Right ventricle myocardium superior (tissue), 1 donor: ENCODE measurements around the gene SLC5A12. TPM values are rescaled to one million over a fixed set of nuclear protein-coding genes. Genes with fewer than 3 reads are reported as not detected.
"Not testable (repeated sequence)": the region's sequence is repeated elsewhere in the genome, so short reads cannot be mapped to it uniquely, and the experiment has no call there.

Experiments used
- ATAC-seq: fragments of 200-7000 bp; cut with Tn5 transposase; one replicate; pipeline ENCODE4 v1.9.1; 2020; ENCODE audit warnings: mild to moderate bottlenecking; ENCODE audit not compliant: poor library complexity
- DNase-seq: peaks from one replicate; pipeline ENCODE4 v3.0.0-alpha.2; 2020
- intact Hi-C: fragments of 100-400 bp; cut with DNase I; formaldehyde crosslinking; loops from one replicate; pipeline ENCODE4 v1.11.2; 2022
- total RNA-seq: library from RNA; stranded (reverse); fragmentation: NEBNext Ultra II Directional; extraction: Animal tissue kit (Norgen Biotek cat#: 25700); gene quantifications from one replicate; pipeline ENCODE4 v1.2.1, GENCODE V29; 2021
- donor health status: DM: no; HTN: yes; CAD: no; lungs with severe emphysema.

Gene SLC5A12
- total RNA-seq, 1 donor from 2014 or later, result not detected

DNA sequence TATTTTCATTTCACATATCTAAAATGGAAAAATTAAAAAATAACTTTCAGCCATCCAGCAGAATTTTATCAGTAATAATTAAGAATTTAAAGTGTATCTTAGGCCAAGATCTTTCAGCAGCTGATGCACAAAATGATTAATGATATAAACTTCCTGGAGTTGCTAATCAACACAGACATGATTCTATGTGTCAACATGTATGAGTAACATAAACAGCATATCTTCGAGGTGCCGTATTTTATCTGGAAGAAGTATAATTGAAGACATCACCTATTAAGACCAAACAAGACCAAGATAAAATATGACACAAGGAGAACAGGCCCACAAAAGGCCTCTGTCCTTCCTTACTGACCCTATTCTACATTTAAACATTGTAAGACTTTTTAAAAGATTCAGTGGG, 45.2 kb downstream of the SLC5A12 start:
- intact Hi-C loops, result no loop called here
- no peak for DNase-seq
- no peak for ATAC-seq

DNA sequence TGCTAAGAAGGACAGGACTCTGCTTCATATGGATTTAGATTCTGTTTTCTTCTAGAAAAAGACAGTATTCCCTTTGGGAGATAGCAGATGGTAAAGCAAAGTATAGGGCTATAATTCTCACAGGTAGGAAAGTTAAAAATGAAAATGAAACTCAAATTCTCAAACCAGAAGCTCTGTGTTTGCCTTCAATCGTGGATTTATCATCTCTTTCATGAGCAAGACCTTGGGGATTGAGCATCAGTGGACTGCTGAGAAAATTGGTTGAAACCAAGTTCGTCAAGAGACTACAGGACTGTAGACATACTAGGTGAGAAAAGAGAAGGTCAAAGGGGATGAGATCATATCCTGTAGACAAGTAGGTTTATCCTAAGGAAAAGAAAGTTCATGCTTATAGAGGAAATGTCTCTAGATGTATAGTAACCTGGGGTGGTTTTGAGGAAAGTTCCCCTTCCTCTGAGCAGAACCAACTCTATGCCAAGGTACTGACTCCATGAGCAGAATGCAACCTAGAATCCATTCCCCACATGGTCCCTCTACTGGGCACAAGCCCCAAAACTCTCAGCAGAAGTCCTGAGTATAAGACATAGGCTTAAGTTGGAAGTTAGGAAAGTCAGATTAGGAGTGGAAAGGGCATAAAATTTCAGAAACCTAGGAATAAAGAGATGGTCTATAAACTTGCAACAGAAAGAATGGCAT, 46.5 kb downstream of the SLC5A12 start:
- ATAC-seq (no peak), DNase-seq (no peak)
- intact Hi-C loops, result no loop called here

- DNase-seq, result no peak
- ATAC-seq, result no peak
- intact Hi-C loops, result no loop called here
Observed at GRCh38 chr11:26665946-26666345, 55.9 kb downstream of the SLC5A12 start.

- DNase-seq (no peak), ATAC-seq (no peak)
- intact Hi-C loops, result no loop called here
Observed at GRCh38 chr11:26665036-26665435, 56.8 kb downstream of the SLC5A12 start.

- DNase-seq, result no peak
- intact Hi-C loops, result no loop called here
- no peak for ATAC-seq
Observed at GRCh38 chr11:26662916-26663315, 58.9 kb downstream of the SLC5A12 start.

DNA sequence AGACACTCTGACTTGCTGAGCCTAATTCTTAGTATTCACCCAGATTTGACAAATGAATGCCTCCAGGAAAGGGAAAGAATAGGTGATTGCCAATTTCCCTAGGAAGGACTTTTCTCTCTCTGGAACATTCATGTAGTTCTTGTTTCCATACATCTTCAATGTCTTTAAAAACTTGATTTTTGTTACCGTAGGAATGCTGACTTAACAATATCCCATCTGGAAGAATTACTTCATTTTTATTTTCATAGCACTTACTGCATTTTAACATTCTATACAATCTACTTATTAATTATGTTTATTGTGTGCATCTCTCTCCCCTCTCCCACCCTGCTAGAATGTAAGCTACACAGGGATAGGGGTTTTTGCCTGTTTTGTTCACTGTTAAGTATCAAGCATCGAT, 66.6 kb downstream of the SLC5A12 start:
- DNase-seq, result no peak
- no peak for ATAC-seq
- intact Hi-C loops, result no loop called here

DNA sequence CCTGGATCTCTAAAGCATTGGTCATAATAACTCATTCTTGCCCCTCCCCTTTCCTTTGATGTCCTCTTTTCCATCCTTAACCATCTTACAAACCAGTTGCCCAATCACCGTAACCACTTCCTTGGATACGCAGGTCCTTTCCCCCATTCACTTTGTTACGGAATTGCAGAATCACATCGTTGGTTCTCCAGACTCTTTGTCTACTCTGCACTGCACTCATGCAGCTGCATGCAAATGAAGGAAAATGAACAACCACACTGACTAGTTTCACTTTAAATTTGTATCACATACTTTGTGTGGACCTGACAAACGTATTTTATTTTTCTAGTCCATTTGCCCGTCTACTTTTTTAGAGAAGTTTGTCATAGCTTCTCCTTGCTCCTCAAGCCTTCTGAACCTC, 69.9 kb downstream of the SLC5A12 start:
- ATAC-seq, result no peak
- intact Hi-C loops, result no loop called here
- DNase-seq, result no peak

DNA sequence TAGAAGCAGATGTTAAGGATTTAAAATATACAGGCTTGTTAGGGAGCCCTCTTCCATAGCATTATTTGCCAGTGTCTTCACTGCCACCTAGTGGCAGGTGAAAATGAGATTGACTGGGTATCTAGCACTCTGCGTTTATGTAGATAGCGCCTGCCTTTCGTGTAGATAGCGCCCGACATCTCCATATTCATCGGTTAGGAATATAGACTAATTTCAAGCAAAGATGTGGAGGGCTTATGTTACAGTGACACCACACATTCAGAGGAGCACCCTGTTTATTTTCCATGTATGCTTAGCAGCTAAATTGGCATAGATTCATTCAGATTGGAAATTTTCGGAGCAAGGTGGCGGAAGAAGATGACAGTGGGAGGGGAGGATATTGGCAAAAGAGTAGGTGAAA, 72.0 kb downstream of the SLC5A12 start:
- ATAC-seq, result peak; percentile 56
- no peak for DNase-seq
- intact Hi-C loops, result no loop called here

DNA sequence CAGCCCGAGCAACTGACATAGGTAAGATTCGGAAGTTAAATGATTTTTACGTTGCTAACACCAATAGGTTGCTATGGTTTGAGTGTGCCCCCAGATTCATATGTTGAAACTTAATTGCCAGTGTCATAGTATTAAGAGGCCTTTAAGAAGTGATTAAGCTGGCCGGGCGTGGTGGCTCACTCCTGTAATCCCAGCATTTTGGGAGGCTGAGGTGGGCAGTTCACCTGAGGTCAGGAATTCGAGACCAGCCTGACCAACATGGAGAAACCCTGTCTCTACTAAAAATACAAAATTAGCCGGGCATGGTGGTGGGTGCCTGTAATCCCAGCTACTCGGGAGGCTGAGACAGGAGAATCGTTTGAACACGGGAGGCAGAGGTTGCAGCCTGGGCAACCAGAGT, 78.5 kb downstream of the SLC5A12 start:
- ATAC-seq, DNase-seq, intact Hi-C loops: not testable (repeated sequence)

DNA sequence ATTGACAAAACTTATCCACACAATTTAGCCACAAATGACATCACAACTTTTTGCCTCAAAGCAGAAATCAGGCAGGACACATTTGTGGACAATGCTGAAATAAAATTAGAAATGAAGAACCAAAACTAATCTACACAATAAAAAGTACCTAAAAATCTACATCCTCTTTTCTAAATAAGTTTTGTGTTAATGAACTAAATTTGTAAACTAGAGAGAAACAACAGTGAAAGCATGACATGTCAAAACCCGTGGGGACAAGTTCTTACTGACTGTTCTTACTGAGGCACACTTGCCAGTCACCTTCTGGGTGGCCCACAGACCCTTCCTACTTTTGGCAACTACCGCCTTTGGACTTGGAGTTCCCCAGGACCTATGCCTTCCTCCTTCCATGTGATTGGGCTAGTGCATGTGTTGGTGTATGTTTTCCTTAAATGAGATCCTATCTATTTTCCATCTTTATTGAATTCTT, 89.1 kb downstream of the SLC5A12 start:
- DNase-seq (no peak), ATAC-seq (no peak)
- intact Hi-C loops, result no loop called here

DNA sequence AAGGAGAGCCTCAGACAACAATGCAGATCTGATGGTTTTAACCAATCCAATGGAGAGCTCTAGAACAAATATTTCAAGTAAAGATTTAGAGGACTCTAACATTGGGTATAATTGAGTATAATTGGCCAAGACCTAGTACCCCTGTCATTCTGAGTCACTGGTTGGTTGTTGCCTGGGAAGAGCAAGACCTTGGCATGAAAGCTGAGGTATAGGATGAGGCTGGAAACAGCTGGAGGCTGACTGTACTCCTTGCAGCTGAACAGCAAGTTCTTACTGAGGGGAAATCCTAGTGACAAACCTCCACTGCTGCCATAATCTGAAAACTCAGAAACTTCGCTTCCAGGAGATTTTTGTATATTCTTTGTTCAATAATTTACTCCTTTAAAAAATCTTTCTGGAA, 95.5 kb downstream of the SLC5A12 start:
- no peak for DNase-seq
- intact Hi-C loops, result no loop called here
- no peak for ATAC-seq

DNA sequence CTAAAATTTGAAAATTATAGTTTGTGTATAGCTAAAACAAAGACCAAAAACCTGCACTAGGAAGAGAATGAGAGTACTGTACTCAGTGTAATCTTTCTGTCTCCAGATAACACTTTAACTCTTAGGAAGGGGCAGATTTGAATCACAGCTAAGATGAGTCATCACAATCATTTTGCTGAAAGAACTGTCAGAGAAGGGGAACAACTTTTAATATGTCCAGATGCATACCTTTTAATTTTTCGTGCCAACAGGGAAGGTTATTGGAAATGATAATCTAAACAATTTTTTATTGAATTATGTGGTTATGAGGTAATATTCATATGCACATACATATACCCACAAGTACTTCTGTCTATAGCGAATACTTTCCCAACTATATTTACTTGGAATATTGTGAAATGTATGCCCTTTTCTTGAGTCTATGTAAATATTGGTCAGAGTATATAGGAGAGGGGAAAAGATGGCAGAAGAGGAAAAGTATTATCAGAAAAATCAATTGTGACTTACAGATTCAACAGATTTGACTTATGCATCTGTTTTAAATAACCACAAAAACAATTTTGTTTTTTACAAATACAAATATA, 98.7 kb downstream of the SLC5A12 start:
- no peak for ATAC-seq
- no peak for DNase-seq

DNA sequence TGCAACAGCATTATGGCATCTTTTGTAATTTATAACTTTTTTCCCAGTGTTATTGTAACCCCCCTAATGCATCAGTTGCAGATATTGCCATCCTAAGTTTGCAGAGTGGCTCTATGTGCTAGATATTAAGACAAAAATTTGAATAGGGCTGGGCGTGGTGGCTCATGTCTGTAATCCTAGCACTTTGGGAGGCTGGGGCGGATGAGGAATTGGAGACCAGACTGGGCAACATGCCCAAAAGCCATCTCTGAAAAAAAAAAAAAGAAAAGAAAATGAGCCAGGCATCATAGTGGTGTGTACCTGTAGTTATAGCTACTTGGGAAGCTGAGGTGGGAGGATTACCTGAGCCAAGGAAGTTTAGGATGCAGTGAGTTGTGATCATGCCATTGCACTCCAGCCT, 99.7 kb downstream of the SLC5A12 start:
- intact Hi-C loops, result no loop called here
- DNase-seq, result no peak
- no peak for ATAC-seq

More for the DNA sequence above, 98.7 kb downstream of the SLC5A12 start:
- intact Hi-C loops, result no loop called here

- intact Hi-C loops, result no loop called here
- ATAC-seq (no peak), DNase-seq (no peak)
Observed at GRCh38 chr11:26621132-26621531, 100.7 kb downstream of the SLC5A12 start.

GRCh38 chr11:26620282-26621045, 101.4 kb downstream of the SLC5A12 start:
- no peak for ATAC-seq
- intact Hi-C loops, result no loop called here
- no peak for DNase-seq

DNA sequence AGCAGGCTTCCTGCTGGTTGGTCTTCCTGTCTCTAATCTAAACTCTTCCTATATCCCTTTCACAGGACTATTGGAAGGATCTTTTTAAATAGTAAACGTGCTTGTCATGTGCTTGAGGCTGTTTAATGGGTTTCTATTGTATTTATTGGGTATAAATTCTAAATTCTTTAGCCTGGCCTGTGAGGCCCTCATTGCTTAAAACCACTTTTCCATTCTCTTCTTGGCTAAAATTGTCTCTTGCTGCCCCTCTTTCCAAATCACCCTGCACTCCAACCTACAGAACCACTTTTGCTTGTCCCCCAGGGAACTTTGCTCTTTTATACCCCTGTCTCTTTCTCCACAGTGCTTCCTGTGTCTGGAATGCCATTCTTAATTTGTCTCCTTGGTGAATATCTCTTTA, 103.4 kb downstream of the SLC5A12 start:
- ATAC-seq, result no peak
- intact Hi-C loops, result no loop called here
- DNase-seq, result no peak
